Ishikawa (cell line): Measurements from ENCODE around the gene GMDS.

Experiments used
- CREB1 ChIP-seq: IDR thresholded peaks from 2 replicates; pipeline ENCODE4 v1.6.1; 2012; ENCODE audit warnings: low read depth
- EP300 ChIP-seq: IDR thresholded peaks from 2 replicates; pipeline ENCODE4 v1.6.1; 2012; ENCODE audit warnings: borderline replicate concordance
- FOXM1 ChIP-seq: IDR thresholded peaks from 2 replicates; pipeline ENCODE4 v1.6.1; 2012; ENCODE audit warnings: low read depth, borderline replicate concordance
- NFIC ChIP-seq: IDR thresholded peaks from 2 replicates; pipeline ENCODE4 v1.6.1; 2012
- RAD21 ChIP-seq: IDR thresholded peaks from 2 replicates; pipeline ENCODE4 v1.6.1; 2012; ENCODE audit warnings: low read depth
- TAF1 ChIP-seq: IDR thresholded peaks from 2 replicates; pipeline ENCODE4 v1.6.1; 2012; ENCODE audit warnings: low read depth, mild to moderate bottlenecking
- TCF12 ChIP-seq: IDR thresholded peaks from 2 replicates; pipeline ENCODE4 v1.6.1; 2012; ENCODE audit warnings: low read depth
- TEAD4 ChIP-seq: IDR thresholded peaks from 2 replicates; pipeline ENCODE4 v1.6.1; 2012
- YY1 ChIP-seq: IDR thresholded peaks from 2 replicates; pipeline ENCODE4 v1.6.1; 2012; ENCODE audit warnings: low read depth
- ZBTB7A ChIP-seq: IDR thresholded peaks from 2 replicates; pipeline ENCODE4 v1.6.1; 2012; ENCODE audit warnings: low read depth
- TF ChIP-seq, protein P1 (sequence below): IDR thresholded peaks from 2 replicates; pipeline ENCODE4 v1.6.1; 2012; ENCODE audit warnings: low read depth, mild to moderate bottlenecking
- TF ChIP-seq, protein P2 (sequence below): IDR thresholded peaks from 2 replicates; pipeline ENCODE4 v1.6.1; 2012
- TF ChIP-seq, protein P3 (sequence below): IDR thresholded peaks from 2 replicates; pipeline ENCODE4 v1.6.1; 2012

- TF ChIP-seq, protein P1, sequence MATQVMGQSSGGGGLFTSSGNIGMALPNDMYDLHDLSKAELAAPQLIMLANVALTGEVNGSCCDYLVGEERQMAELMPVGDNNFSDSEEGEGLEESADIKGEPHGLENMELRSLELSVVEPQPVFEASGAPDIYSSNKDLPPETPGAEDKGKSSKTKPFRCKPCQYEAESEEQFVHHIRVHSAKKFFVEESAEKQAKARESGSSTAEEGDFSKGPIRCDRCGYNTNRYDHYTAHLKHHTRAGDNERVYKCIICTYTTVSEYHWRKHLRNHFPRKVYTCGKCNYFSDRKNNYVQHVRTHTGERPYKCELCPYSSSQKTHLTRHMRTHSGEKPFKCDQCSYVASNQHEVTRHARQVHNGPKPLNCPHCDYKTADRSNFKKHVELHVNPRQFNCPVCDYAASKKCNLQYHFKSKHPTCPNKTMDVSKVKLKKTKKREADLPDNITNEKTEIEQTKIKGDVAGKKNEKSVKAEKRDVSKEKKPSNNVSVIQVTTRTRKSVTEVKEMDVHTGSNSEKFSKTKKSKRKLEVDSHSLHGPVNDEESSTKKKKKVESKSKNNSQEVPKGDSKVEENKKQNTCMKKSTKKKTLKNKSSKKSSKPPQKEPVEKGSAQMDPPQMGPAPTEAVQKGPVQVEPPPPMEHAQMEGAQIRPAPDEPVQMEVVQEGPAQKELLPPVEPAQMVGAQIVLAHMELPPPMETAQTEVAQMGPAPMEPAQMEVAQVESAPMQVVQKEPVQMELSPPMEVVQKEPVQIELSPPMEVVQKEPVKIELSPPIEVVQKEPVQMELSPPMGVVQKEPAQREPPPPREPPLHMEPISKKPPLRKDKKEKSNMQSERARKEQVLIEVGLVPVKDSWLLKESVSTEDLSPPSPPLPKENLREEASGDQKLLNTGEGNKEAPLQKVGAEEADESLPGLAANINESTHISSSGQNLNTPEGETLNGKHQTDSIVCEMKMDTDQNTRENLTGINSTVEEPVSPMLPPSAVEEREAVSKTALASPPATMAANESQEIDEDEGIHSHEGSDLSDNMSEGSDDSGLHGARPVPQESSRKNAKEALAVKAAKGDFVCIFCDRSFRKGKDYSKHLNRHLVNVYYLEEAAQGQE: no peak
- TF ChIP-seq CREB1: no peak
- no peak for TF ChIP-seq EP300
- no peak for TF ChIP-seq YY1
- TF ChIP-seq, protein P2, sequence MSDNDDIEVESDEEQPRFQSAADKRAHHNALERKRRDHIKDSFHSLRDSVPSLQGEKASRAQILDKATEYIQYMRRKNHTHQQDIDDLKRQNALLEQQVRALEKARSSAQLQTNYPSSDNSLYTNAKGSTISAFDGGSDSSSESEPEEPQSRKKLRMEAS: no peak
- no peak for TF ChIP-seq ZBTB7A
- no peak for TF ChIP-seq TAF1
- no peak for TF ChIP-seq NFIC
- no peak for TF ChIP-seq FOXM1
- TF ChIP-seq RAD21: no peak
- no peak for TF ChIP-seq TCF12
- TF ChIP-seq TEAD4: no peak
- TF ChIP-seq, protein P3, sequence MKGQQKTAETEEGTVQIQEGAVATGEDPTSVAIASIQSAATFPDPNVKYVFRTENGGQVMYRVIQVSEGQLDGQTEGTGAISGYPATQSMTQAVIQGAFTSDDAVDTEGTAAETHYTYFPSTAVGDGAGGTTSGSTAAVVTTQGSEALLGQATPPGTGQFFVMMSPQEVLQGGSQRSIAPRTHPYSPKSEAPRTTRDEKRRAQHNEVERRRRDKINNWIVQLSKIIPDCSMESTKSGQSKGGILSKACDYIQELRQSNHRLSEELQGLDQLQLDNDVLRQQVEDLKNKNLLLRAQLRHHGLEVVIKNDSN: no peak
Observed at GRCh38 chr6:1963596-1963995, 281.8 kb downstream of the GMDS start.
